ENCODE results near the gene TRIP12. TPM values are rescaled to one million over a fixed set of nuclear protein-coding genes. Genes with fewer than 3 reads are reported as not detected.

Gene TRIP12
- total RNA-seq = 100 to 1,000 TPM; 184 to 203 TPM

DNA sequence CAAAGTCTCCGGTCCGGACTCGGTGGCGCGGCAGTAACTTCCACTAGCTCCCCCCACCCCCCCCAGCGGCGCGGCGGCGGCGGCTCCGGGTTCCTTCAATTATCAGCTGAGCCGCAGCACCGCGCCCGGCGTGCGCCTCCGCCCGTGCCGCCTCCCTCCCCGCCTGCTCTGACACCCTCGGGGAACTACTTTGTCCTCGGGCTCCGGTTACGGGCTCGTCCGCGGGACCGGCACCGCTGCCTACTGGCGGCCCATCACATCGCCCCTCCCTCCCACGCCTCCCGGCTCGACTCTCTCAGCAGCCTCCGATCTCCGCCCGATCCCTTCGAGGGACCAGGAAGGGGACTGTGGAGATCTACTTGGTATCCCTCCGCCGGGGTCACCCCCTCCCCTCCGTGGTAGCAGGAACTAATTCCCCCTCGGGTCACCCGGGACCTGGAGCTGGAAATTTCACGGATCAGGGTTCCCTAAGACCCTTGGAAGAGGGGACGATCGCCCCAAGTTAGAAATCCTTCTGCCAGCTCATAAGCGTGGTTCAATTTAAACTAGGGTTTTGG is at the start of gene TRIP12:
Gene TRIP12, minus strand, starts transcription at position 118 of the 557 bp plus-strand sequence. CDS start 41,930 bp downstream, outside the sequence.

DNA sequence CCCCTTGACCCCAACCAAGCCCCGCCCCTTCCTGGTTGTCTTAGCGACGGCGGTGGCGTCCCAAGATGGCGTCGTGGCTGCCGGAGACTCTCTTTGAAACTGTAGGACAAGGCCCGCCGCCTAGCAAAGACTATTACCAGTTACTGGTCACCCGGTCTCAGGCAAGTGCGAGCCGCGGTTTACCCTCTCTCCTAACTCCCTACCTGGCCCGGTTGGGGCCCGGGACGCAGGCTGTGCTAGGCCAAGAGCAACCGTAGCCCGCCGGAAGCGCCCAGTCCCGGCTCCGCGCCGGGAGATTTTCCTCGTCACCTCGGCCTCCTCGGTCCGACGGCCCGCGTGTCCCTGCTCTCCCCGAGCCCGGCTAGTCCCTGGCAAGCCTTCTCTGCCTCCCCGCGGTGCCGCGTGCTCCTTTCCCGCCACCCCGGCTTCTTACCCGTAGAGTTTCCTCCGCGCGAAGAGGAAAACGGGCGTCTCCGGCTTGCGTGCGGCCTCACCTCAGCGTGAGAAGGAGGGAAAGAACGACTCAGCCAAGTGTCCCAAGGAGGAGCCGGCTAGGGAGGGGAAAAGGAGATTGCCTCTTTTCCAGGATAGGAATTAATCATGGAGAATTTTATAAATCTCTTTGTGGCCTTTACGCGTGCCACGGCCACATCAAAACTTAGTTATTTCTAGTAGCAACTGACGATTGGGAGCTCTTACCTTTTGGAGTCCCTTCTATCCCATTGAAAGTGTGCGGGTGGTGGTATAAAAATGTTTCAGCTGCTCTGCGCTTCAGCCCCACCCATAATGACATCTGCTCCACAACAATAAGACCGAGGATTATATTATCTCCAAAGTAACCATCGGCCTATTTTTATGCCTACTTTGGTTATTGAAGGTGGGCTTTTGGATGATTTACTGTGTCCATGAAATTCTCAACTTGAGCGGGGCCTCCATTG is 909 bp upstream of the TRIP12 start, which contains the start of gene FBXO36:
Gene FBXO36, plus strand, starts transcription at position 55 of the 938 bp plus-strand sequence. Its CDS starts 11 bp downstream, at position 66.

DNA sequence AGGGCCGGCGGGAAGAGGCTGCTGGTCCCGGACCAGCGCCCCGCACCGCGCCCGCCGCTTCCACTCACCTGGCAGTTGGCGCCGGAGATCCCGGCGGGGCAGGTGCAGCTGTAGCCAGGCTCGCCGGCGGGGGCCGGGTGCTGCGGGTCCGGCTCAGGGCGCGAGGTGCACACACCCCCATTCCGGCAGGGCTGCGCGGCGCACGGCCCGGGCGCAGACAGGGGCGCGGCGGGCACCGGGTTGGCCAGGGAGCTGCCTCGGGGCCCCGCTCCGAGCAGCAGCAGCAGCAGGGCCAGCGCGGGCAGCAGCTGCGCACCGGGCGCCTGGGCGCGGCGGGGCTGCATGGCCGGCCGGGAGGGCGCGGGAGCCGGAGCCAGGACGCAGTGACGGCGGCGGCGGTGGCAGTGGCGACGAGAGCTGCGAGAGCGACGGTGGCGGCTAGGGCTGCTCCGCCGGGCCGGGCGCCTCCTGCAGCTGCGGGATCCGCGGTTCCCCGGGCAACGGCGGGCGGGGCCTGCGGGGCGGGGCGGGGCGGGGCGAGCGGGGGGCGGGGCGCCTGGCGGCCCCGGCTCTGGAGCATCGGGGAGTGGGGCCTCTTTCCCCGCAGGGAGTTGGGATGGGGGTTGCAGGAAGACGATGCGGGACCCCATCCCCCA is 207.6 kb downstream of the TRIP12 start, which contains the start of gene DNER:
Gene DNER, minus strand, starts transcription at position 476 of the 656 bp plus-strand sequence. Its CDS starts 132 bp downstream, at position 344.

Other genes with a start within 250 kb of the TRIP12 start
- not detected for gene DNER, start 207.5 kb downstream of the TRIP12 start, total RNA-seq
- gene FBXO36, start 494 bp upstream of the TRIP12 start, total RNA-seq = under 1 TPM; 0.50 to 0.87 TPM
- 1 to 10 TPM in 1 of 2 experiments, under 1 TPM in 1; 0.91 to 1.3 TPM for gene SLC16A14, start 146.9 kb upstream of the TRIP12 start, total RNA-seq

All from activated naive CD4-positive, alpha-beta T cell treated with anti-CD3 and anti-CD28 coated beads, Interleukin-2, amount 10 ng/mL, durations not matched to agents 5 hours and 36 hours (primary cell).